SK-N-SH treated with all-trans-retinoic acid at 6 μM for 48 hours (cell line): ENCODE measurements around the gene IFNL2.

ENCODE experiments used
- GLIS3 ChIP-seq: fragments of 250-450 bp; sonication (Bioruptor Pico); IDR thresholded peaks from 2 replicates; pipeline ENCODE4 v1.5.0; 2020; ENCODE audit warnings: mild to moderate bottlenecking, moderate library complexity
- PPARA ChIP-seq: fragments of 250-450 bp; sonication (Bioruptor Pico); IDR thresholded peaks from 2 replicates; pipeline ENCODE4 v1.5.0; 2020; ENCODE audit warnings: mild to moderate bottlenecking, borderline replicate concordance
- ZFP30 ChIP-seq: fragments of 450-650 bp; formaldehyde crosslinking; IDR thresholded peaks from 2 replicates; pipeline ENCODE4 v1.5.0; 2022; ENCODE audit warnings: mild to moderate bottlenecking, moderate library complexity
- ZNF8 ChIP-seq: fragments of 450-650 bp; formaldehyde crosslinking; IDR thresholded peaks from 2 replicates; pipeline ENCODE4 v1.5.0; 2020; ENCODE audit warnings: mild to moderate bottlenecking, moderate library complexity
- TF ChIP-seq, protein P1 (sequence below): fragments of 250-450 bp; sonication (Bioruptor Pico); IDR thresholded peaks from 2 replicates; pipeline ENCODE4 v1.8.0; 2020; ENCODE audit warnings: mild to moderate bottlenecking, moderate library complexity, borderline replicate concordance

- no peak for TF ChIP-seq PPARA (CRISPR knock-in tag)
- TF ChIP-seq ZNF8 (CRISPR knock-in tag) = no peak
- TF ChIP-seq GLIS3 (CRISPR knock-in tag) = no peak
- TF ChIP-seq, protein P1, sequence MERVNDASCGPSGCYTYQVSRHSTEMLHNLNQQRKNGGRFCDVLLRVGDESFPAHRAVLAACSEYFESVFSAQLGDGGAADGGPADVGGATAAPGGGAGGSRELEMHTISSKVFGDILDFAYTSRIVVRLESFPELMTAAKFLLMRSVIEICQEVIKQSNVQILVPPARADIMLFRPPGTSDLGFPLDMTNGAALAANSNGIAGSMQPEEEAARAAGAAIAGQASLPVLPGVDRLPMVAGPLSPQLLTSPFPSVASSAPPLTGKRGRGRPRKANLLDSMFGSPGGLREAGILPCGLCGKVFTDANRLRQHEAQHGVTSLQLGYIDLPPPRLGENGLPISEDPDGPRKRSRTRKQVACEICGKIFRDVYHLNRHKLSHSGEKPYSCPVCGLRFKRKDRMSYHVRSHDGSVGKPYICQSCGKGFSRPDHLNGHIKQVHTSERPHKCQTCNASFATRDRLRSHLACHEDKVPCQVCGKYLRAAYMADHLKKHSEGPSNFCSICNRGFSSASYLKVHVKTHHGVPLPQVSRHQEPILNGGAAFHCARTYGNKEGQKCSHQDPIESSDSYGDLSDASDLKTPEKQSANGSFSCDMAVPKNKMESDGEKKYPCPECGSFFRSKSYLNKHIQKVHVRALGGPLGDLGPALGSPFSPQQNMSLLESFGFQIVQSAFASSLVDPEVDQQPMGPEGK (CRISPR knock-in tag) = no peak
- TF ChIP-seq ZFP30 = no peak
Observed at GRCh38 chr19:39264306-39265290, 3.6 kb upstream of the IFNL2 start.
